A673 (cell line): ENCODE measurements around the gene KCNJ5. TPM values are rescaled to one million over a fixed set of nuclear protein-coding genes. Genes with fewer than 3 reads are reported as not detected.

Experiments
- BruUV-seq: library from RNA; stranded (reverse); fragments of 400-500 nt; replicated peaks from 2 replicates; lab custom pipeline; 2021; lab: Mats Ljungman, UMichigan
- CTCF ChIA-PET: fragments of 300-600 bp; sonication (Branson Sonifier 250); formaldehyde crosslinking; loops from one replicate; lab custom pipeline; 2022; ENCODE audit warnings: antibody characterized with exemption; lab: Charles Lee
- POLR2A ChIA-PET: fragments of 300-600 bp; sonication (Branson Sonifier 250); formaldehyde crosslinking; loops from one replicate; lab custom pipeline; 2022; ENCODE audit warnings: antibody characterized with exemption; ENCODE audit not compliant: low non-redundant PET; lab: Charles Lee
- DNase-seq: peaks from one replicate; pipeline ENCODE4 v3.0.0-alpha.2; 2015; ENCODE audit warnings: low spot score
- H3K27ac ChIP-seq: fragments of 200-600 bp; sonication (generic); 2 replicates; pipeline ENCODE4 v1.5.1; 2016; ENCODE audit warnings: mixed run types, low read depth, mild to moderate bottlenecking, mixed read lengths, antibody characterized with exemption, low read length; ENCODE audit not compliant: poor library complexity, severe bottlenecking
- H3K27me3 ChIP-seq: fragments of 200-600 bp; sonication (generic); replicated peaks from 2 replicates; pipeline ENCODE4 v1.6.1; 2017; ENCODE audit warnings: mixed run types, low read depth, mild to moderate bottlenecking, mixed read lengths, antibody characterized with exemption, low read length; ENCODE audit not compliant: insufficient read depth, poor library complexity
- H3K36me3 ChIP-seq: fragments of 200-600 bp; sonication (generic); 2 replicates; pipeline ENCODE4 v1.6.1; 2016; ENCODE audit warnings: mixed run types, mild to moderate bottlenecking, mixed read lengths, antibody characterized with exemption, low read length; ENCODE audit not compliant: insufficient read depth, poor library complexity, severe bottlenecking
- H3K4me1 ChIP-seq: fragments of 200-600 bp; sonication (generic); 2 replicates; pipeline ENCODE4 v1.6.1; 2017; ENCODE audit warnings: mixed run types, mild to moderate bottlenecking, mixed read lengths, antibody characterized with exemption, low read length; ENCODE audit not compliant: insufficient read depth, poor library complexity, severe bottlenecking
- H3K4me3 ChIP-seq: fragments of 200-600 bp; sonication (generic); 2 replicates; pipeline ENCODE4 v1.5.1; 2016; ENCODE audit warnings: low read depth, mixed run types, mild to moderate bottlenecking, mixed read lengths, low read length; ENCODE audit not compliant: poor library complexity, severe bottlenecking
- H3K9me3 ChIP-seq: fragments of 200-600 bp; sonication (generic); 2 replicates; pipeline ENCODE4 v1.6.1; 2016; ENCODE audit warnings: mixed run types, low read depth, mild to moderate bottlenecking, mixed read lengths, antibody characterized with exemption, low read length; ENCODE audit not compliant: poor library complexity, severe bottlenecking
- CTCF ChIP-seq: fragments of 300-800, 200-600 bp; sonication (generic); conservative IDR thresholded peaks from 2 replicates; pipeline ENCODE4 v1.5.1; 2017; ENCODE audit warnings: low read depth, mild to moderate bottlenecking, antibody characterized with exemption, low read length, moderate library complexity, mixed read lengths
- EZH2 ChIP-seq: fragments of 200-600 bp; sonication (generic); IDR thresholded peaks from 2 replicates; pipeline ENCODE4 v1.6.1; 2017; ENCODE audit warnings: borderline replicate concordance, low read depth, mild to moderate bottlenecking, mixed read lengths, antibody characterized with exemption, low read length; ENCODE audit not compliant: poor library complexity, severe bottlenecking
- intact Hi-C: fragments of 100-400 bp; cut with micrococcal nuclease; formaldehyde crosslinking; loops from one replicate; pipeline ENCODE4 v1.10.0; 2022; ENCODE audit not compliant: unreplicated experiment
- total RNA-seq: library from RNA; stranded (reverse); gene quantifications from 2 replicates; pipeline ENCODE4 v1.2.3, GENCODE V29; 2021

KCNJ5 gene
- total RNA-seq, 1 experiment from 2014 or later = not detected

- Histone ChIP-seq H3K36me3 (no peaks in the 10 kb centered on the region), H3K4me1 (no peaks in the 10 kb centered on the region), H3K4me3 (no peak overlapping the region), H3K27me3 (no peaks in the 10 kb centered on the region), H3K27ac (no peak overlapping the region), H3K9me3 (no peaks in the 10 kb centered on the region)
- intact Hi-C loops = no loop called here
- ChIA-PET CTCF (no interaction called here), POLR2A (interaction anchor here (0.6 kb wide), 1 partner anchor 14 kb away, joined by 3 read pairs; no protein-coding TSS in a partner anchor)
- BruUV-seq = no TSS peak
- no peak for DNase-seq
- no peak for TF ChIP-seq CTCF
- no peak for TF ChIP-seq EZH2
These were observed 38.7 kb upstream of the KCNJ5 start for GRCh38 chr11:128852327-128853023.

- DNase-seq = no peak
- intact Hi-C loops = no loop called here
- no peaks in the 10 kb centered on the region for H3K36me3 ChIP-seq
- H3K4me1 ChIP-seq = no peaks in the 10 kb centered on the region
- no peak overlapping the region for H3K4me3 ChIP-seq
- no peaks in the 10 kb centered on the region for H3K27me3 ChIP-seq
- TF ChIP-seq CTCF (no peak), EZH2 (no peak)
- no peak overlapping the region for H3K27ac ChIP-seq
- H3K9me3 ChIP-seq = no peaks in the 10 kb centered on the region
- ChIA-PET CTCF (no interaction called here), POLR2A (no interaction called here)
- BruUV-seq = no TSS peak
These were observed 37.6 kb upstream of the KCNJ5 start for GRCh38 chr11:128853559-128853958.

GRCh38 chr11:128854841-128855240, 36.3 kb upstream of the KCNJ5 start:
- TF ChIP-seq EZH2 (no peak), CTCF (no peak)
- no peak overlapping the region for H3K27ac ChIP-seq
- no TSS peak for BruUV-seq
- H3K9me3 ChIP-seq = no peaks in the 10 kb centered on the region
- DNase-seq = no peak
- intact Hi-C loops = loop anchor here (5.0 kb wide), 1 partner anchor 683 kb away; no protein-coding TSS in a partner anchor
- POLR2A ChIA-PET = no interaction called here
- no peak overlapping the region for H3K4me3 ChIP-seq
- H3K27me3 ChIP-seq = no peaks in the 10 kb centered on the region
- H3K36me3 ChIP-seq = no peaks in the 10 kb centered on the region
- no peaks in the 10 kb centered on the region for H3K4me1 ChIP-seq
- CTCF ChIA-PET = no interaction called here
